Fibroblast of lung (primary cell): Measurements from ENCODE around the gene CUBN.

Source experiments
- EZH2 ChIP-seq: IDR thresholded peaks from 2 replicates; pipeline ENCODE4 v1.5.1; 2012; ENCODE audit warnings: low read length, control low read depth, mild to moderate bottlenecking; ENCODE audit errors: missing control alignments
- TF ChIP-seq, protein P1 (sequence below), 2 donors: IDR thresholded peaks in 1 of 2; conservative IDR thresholded peaks in 1 of 2; 1 replicate in 1 of 2; 2 replicates in 1 of 2; pipeline ENCODE4 v1.5.1; 2011 to 2012; ENCODE audit warnings: low read length in 2 of 2, control low read depth in 1 of 2, inconsistent platforms in 1 of 2, low read depth in 1 of 2, mild to moderate bottlenecking in 1 of 2

GRCh38 chr10:16930540-16930939 is 199.1 kb downstream of the CUBN start:
- TF ChIP-seq, protein P1, sequence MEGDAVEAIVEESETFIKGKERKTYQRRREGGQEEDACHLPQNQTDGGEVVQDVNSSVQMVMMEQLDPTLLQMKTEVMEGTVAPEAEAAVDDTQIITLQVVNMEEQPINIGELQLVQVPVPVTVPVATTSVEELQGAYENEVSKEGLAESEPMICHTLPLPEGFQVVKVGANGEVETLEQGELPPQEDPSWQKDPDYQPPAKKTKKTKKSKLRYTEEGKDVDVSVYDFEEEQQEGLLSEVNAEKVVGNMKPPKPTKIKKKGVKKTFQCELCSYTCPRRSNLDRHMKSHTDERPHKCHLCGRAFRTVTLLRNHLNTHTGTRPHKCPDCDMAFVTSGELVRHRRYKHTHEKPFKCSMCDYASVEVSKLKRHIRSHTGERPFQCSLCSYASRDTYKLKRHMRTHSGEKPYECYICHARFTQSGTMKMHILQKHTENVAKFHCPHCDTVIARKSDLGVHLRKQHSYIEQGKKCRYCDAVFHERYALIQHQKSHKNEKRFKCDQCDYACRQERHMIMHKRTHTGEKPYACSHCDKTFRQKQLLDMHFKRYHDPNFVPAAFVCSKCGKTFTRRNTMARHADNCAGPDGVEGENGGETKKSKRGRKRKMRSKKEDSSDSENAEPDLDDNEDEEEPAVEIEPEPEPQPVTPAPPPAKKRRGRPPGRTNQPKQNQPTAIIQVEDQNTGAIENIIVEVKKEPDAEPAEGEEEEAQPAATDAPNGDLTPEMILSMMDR (conservative IDR thresholded peaks at IDR 0.05 in 1 of 2, IDR thresholded peaks at IDR 0.05 in 1 of 2; ENCODE audit: low read depth in 1 of 2, low read length in 2 of 2) = no peak
- TF ChIP-seq EZH2 = no peak
